ENCODE measurements around the gene VPS37B.

The VPS37B gene

DNA sequence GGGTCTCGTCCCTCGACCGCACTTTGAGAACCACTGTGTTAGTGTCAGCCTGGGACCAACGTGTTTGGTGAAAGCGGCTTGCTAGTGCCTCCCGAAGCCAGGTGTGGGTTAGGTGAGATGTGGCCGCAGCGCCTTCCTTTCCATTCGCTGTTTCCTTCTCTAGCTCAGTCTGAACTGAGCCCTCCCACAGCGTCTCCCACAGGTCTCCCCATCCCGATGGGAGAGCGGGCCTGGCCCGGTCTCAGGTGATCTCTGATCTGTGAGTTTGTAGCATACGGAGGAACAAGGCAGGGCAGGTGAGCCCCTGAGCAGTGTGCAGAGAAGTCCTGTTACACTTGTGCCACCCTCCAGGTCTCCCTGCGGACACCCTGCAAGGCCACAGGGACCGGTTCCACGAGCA is 41.4 kb downstream of the VPS37B start:
- no peaks in the 10 kb centered on the region for H3K79me2 ChIP-seq
- no peak overlapping the region for H3K9ac ChIP-seq
- no peaks in the 10 kb centered on the region for H3K36me3 ChIP-seq (ENCODE audit: control insufficient read depth, insufficient read depth, low read length)
- H3K4me2 ChIP-seq (ENCODE audit: low read length), result no peak overlapping the region
- H3K9me3 ChIP-seq (ENCODE audit: control insufficient read depth, low read length), result no peaks in the 10 kb centered on the region
- H3K27me3 ChIP-seq (ENCODE audit: control insufficient read depth, insufficient read depth, low read length), result no peaks in the 10 kb centered on the region
- H3K27ac ChIP-seq, result no peak overlapping the region
- H2AFZ ChIP-seq, result no peak overlapping the region
- TF ChIP-seq CTCF (IDR thresholded peaks at IDR 0.05), result no peak
- H3K4me3 ChIP-seq (ENCODE audit: low read depth, low read length), result no peak overlapping the region
- no peaks in the 10 kb centered on the region for H3K4me1 ChIP-seq

GRCh38 chr12:122853582-122854245 is 42.2 kb downstream of the VPS37B start:
- Histone ChIP-seq H3K27me3 (ENCODE audit: control insufficient read depth, insufficient read depth, low read length) (no peaks in the 10 kb centered on the region), H3K27ac (no peak overlapping the region), H3K9ac (no peak overlapping the region), H3K9me3 (ENCODE audit: control insufficient read depth, low read length) (no peaks in the 10 kb centered on the region), H3K36me3 (ENCODE audit: control insufficient read depth, insufficient read depth, low read length) (no peaks in the 10 kb centered on the region), H3K79me2 (no peaks in the 10 kb centered on the region), H3K4me2 (ENCODE audit: low read length) (no peak overlapping the region), H2AFZ (no peak overlapping the region), H3K4me1 (no peaks in the 10 kb centered on the region), H3K4me3 (ENCODE audit: low read depth, low read length) (no peak overlapping the region)
- no peak for TF ChIP-seq CTCF (IDR thresholded peaks at IDR 0.05)

GRCh38 chr12:122852336-122853275 is 43.3 kb downstream of the VPS37B start:
- H3K4me3 ChIP-seq (ENCODE audit: low read depth, low read length), result no peak overlapping the region

DNA sequence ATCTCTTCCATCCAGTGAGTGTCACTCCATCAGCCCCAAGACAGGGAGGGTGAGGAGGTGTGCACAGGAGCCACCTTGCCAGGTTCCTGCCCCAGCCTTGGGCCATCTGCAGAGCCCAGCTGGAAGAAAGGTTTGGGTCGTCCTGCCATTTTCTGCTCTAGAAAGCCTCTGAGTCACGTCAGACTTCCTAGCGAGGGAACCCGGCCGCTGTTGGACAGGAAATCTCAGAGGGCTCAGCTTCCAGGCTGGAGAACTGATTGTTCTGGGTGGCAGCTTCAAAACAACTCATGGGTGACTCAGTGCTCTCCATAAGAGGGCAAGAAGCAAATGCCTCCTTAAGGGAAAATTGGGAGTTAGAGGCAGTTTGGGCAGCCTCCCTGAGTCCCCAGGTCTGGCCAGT is 44.1 kb downstream of the VPS37B start:
- Histone ChIP-seq H3K36me3 (ENCODE audit: control insufficient read depth, insufficient read depth, low read length) (no peaks in the 10 kb centered on the region), H3K4me3 (ENCODE audit: low read depth, low read length) (no peak overlapping the region), H3K4me1 (no peaks in the 10 kb centered on the region), H3K9ac (no peak overlapping the region), H3K9me3 (ENCODE audit: control insufficient read depth, low read length) (no peaks in the 10 kb centered on the region), H3K79me2 (no peaks in the 10 kb centered on the region), H3K27ac (no peak overlapping the region), H2AFZ (no peak overlapping the region), H3K4me2 (ENCODE audit: low read length) (no peak overlapping the region), H3K27me3 (ENCODE audit: control insufficient read depth, insufficient read depth, low read length) (no peaks in the 10 kb centered on the region)
- TF ChIP-seq CTCF (IDR thresholded peaks at IDR 0.05), result no peak

More at GRCh38 chr12:122852336-122853275, 43.3 kb downstream of the VPS37B start:
- Histone ChIP-seq H3K9me3 (ENCODE audit: control insufficient read depth, low read length) (no peaks in the 10 kb centered on the region), H3K27ac (no peak overlapping the region), H3K79me2 (no peaks in the 10 kb centered on the region), H3K9ac (no peak overlapping the region), H3K4me2 (ENCODE audit: low read length) (no peak overlapping the region), H3K36me3 (ENCODE audit: control insufficient read depth, insufficient read depth, low read length) (no peaks in the 10 kb centered on the region), H3K27me3 (ENCODE audit: control insufficient read depth, insufficient read depth, low read length) (no peaks in the 10 kb centered on the region), H3K4me1 (no peaks in the 10 kb centered on the region), H2AFZ (no peak overlapping the region)
- no peak for TF ChIP-seq CTCF (IDR thresholded peaks at IDR 0.05)

All from parathyroid adenoma (tissue), 2 donors.